Measurements from ENCODE around the gene MUC6.

GRCh38 chr11:1060852-1061616 is 24.5 kb upstream of the MUC6 start:
- no peak for TF ChIP-seq TOX (CRISPR knock-in tag; IDR thresholded peaks at IDR 0.05; ENCODE audit: borderline replicate concordance)
- no peak for TF ChIP-seq PATZ1 (CRISPR knock-in tag; IDR thresholded peaks at IDR 0.05; ENCODE audit: borderline replicate concordance)
- TF ChIP-seq SNAI2 (CRISPR knock-in tag; IDR thresholded peaks at IDR 0.05) = no peak
- no peak for TF ChIP-seq TCF4 (CRISPR knock-in tag; IDR thresholded peaks at IDR 0.05; ENCODE audit: borderline replicate concordance)
- no peak for TF ChIP-seq ISL1 (CRISPR knock-in tag; IDR thresholded peaks at IDR 0.05)
- TF ChIP-seq, protein P1, sequence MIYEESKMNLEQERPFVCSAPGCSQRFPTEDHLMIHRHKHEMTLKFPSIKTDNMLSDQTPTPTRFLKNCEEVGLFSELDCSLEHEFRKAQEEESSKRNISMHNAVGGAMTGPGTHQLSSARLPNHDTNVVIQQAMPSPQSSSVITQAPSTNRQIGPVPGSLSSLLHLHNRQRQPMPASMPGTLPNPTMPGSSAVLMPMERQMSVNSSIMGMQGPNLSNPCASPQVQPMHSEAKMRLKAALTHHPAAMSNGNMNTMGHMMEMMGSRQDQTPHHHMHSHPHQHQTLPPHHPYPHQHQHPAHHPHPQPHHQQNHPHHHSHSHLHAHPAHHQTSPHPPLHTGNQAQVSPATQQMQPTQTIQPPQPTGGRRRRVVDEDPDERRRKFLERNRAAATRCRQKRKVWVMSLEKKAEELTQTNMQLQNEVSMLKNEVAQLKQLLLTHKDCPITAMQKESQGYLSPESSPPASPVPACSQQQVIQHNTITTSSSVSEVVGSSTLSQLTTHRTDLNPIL (CRISPR knock-in tag; IDR thresholded peaks at IDR 0.05; ENCODE audit: low read depth) = no peak
- TF ChIP-seq ZC3H10 (CRISPR knock-in tag; IDR thresholded peaks at IDR 0.05) = no peak
- TF ChIP-seq RARB (CRISPR knock-in tag; IDR thresholded peaks at IDR 0.05) = no peak
- no peak for TF ChIP-seq TSHZ2 (CRISPR knock-in tag; IDR thresholded peaks at IDR 0.05)
- no peak for TF ChIP-seq ZFP3 (CRISPR knock-in tag; IDR thresholded peaks at IDR 0.05)

Measured in SK-N-SH treated with all-trans-retinoic acid at 6 μM for 48 hours (cell line).